Endometrium (tissue), 2 donors: ENCODE results near the gene GNPTAB.

ENCODE experiments used
- FAIRE-seq: peaks from 2 replicates; lab custom pipeline; 2012; peaks lifted over from hg19 to GRCh38; lab: Jason Lieb, UNC
- donor health status: control.
- donor health status: control.

The GNPTAB gene

GRCh38 chr12:101696251-101697196 lies 134.2 kb downstream of the GNPTAB start:
- FAIRE-seq = no peak

- no peak for FAIRE-seq
Observed at GRCh38 chr12:101695706-101696105, 135.1 kb downstream of the GNPTAB start.
